GM12878 (cell line): ENCODE data around the gene YIPF6. TPM values are rescaled to one million over a fixed set of nuclear protein-coding genes. Genes with fewer than 3 reads are reported as not detected.

Source experiments
- ATAC-seq: fragments of 200-7000 bp; cut with Tn5 transposase; 3 replicates; pipeline ENCODE4 v1.9.1; 2020; ENCODE audit warnings: mild to moderate bottlenecking, moderate library complexity
- BruUV-seq: library from RNA; stranded (reverse); fragments of 400-500 nt; replicated peaks from 2 replicates; lab custom pipeline; 2021; lab: Mats Ljungman, UMichigan
- CTCF ChIA-PET: fragments of 300-600 bp; sonication (Branson Sonifier 250); formaldehyde crosslinking; extraction: SDS; loops from one replicate; lab custom pipeline; 2021; ENCODE audit warnings: inconsistent platforms; lab: Yijun Ruan, JAX
- POLR2A ChIA-PET: fragments of 350-600 bp; formaldehyde crosslinking; extraction: SDS; loops from one replicate; lab custom pipeline; 2021; ENCODE audit warnings: inconsistent platforms; lab: Charles Lee
- RAD21 ChIA-PET: fragments of 300-600 bp; sonication (Branson Sonifier 250); formaldehyde crosslinking; loops from one replicate; lab custom pipeline; 2023; ENCODE audit warnings: antibody characterized with exemption; ENCODE audit not compliant: unreplicated experiment; lab: Charles Lee
- SMC1A ChIA-PET: fragments of 300-600 bp; sonication (Branson Sonifier 250); formaldehyde crosslinking; loops from one replicate; lab custom pipeline; 2023; ENCODE audit not compliant: unreplicated experiment, uncharacterized antibody; lab: Charles Lee
- DNase-seq: peaks from one replicate; pipeline ENCODE4 v3.0.0-alpha.2; 2011; ENCODE audit warnings: low read depth, low spot score
- FAIRE-seq: peaks from 3 replicates; lab custom pipeline; 2011; peaks lifted over from hg19 to GRCh38; lab: Jason Lieb, UNC
- H2AFZ ChIP-seq: 2 replicates; pipeline ENCODE4 v1.6.0; 2011; ENCODE audit warnings: low read depth, low read length, control low read depth; ENCODE audit not compliant: control insufficient read depth
- H3K27ac ChIP-seq: 2 replicates; pipeline ENCODE4 v1.5.1; 2011; ENCODE audit warnings: control low read depth; ENCODE audit not compliant: control insufficient read depth, insufficient read depth
- H3K27me3 ChIP-seq, 2 experiments: replicated peaks in 1 of 2; 2 replicates each; pipeline versions ENCODE4 v1.6.0 to v1.6.1; 2011; ENCODE audit warnings: low read length in 1 of 2; ENCODE audit not compliant: control insufficient read depth in 2 of 2, insufficient read depth in 2 of 2
- H3K36me3 ChIP-seq, 2 experiments: 2 replicates each; pipeline ENCODE4 v1.5.1; 2011; ENCODE audit warnings: low read length in 1 of 2; ENCODE audit not compliant: control insufficient read depth in 2 of 2, insufficient read depth in 2 of 2
- H3K4me1 ChIP-seq: 2 replicates; pipeline ENCODE4 v1.6.1; 2011; ENCODE audit warnings: mild to moderate bottlenecking, low read length, moderate library complexity, mixed read lengths; ENCODE audit not compliant: control insufficient read depth, insufficient read depth
- H3K4me2 ChIP-seq: 2 replicates; pipeline ENCODE4 v1.6.0; 2011; ENCODE audit warnings: control low read depth; ENCODE audit not compliant: control insufficient read depth, insufficient read depth
- H3K4me3 ChIP-seq: fragments of 200-600 bp; sonication (generic); 2 replicates; pipeline ENCODE4 v1.5.1; 2016
- H3K79me2 ChIP-seq: 2 replicates; pipeline ENCODE4 v1.6.0; 2011; ENCODE audit warnings: low read length; ENCODE audit not compliant: control insufficient read depth, insufficient read depth
- H3K9ac ChIP-seq: 2 replicates; pipeline ENCODE4 v1.8.0; 2011; ENCODE audit warnings: low read length, control low read depth, mixed read lengths; ENCODE audit not compliant: control insufficient read depth, insufficient read depth
- H3K9me3 ChIP-seq: replicated peaks from 3 replicates; pipeline ENCODE4 v1.5.1; 2011; ENCODE audit warnings: mild to moderate bottlenecking, low read length; ENCODE audit not compliant: control insufficient read depth, insufficient read depth
- H4K20me1 ChIP-seq: 2 replicates; pipeline ENCODE4 v1.6.0; 2011; ENCODE audit not compliant: control insufficient read depth, insufficient read depth
- CBX5 ChIP-seq: sonication (generic); IDR thresholded peaks from 2 replicates; pipeline ENCODE4 v1.6.1; 2016; ENCODE audit warnings: low read depth, moderate library complexity, mild to moderate bottlenecking, inconsistent platforms
- CHD1 ChIP-seq: IDR thresholded peaks from 2 replicates; pipeline ENCODE4 v1.6.1; 2012; ENCODE audit warnings: low read depth, low read length, improper control_type of control experiment
- EP300 ChIP-seq, 2 experiments: fragments of 150-350 bp in 1 of 2; IDR thresholded peaks; 2 replicates each; pipeline ENCODE4 v1.6.1; 2011 to 2012; ENCODE audit warnings: low read depth in 2 of 2, low read length in 2 of 2, borderline replicate concordance in 1 of 2, improper control_type of control experiment in 1 of 2, inconsistent platforms in 1 of 2; ENCODE audit not compliant: control insufficient read depth in 1 of 2
- IRF5 ChIP-seq: fragments of 450-650 bp; IDR thresholded peaks from 2 replicates; pipeline ENCODE4 v1.6.1; 2017; ENCODE audit warnings: borderline replicate concordance
- NFIC ChIP-seq: IDR thresholded peaks from 2 replicates; pipeline ENCODE4 v1.6.1; 2012; ENCODE audit warnings: low read depth, mild to moderate bottlenecking, inconsistent platforms, low read length, moderate library complexity
- ZNF687 ChIP-seq: fragments of 450-650 bp; IDR thresholded peaks from 2 replicates; pipeline ENCODE4 v1.6.1; 2017; ENCODE audit warnings: mild to moderate bottlenecking, moderate library complexity
- WGBS: methylation state at CpG from one replicate; pipeline ENCODE4 v1.1.6; 2016; ENCODE audit warnings: low lambda C conversion rate; ENCODE audit not compliant: insufficient replicate concordance, insufficient coverage; ENCODE audit errors: missing lambda C conversion rate; 5-methylcytosine and 5-hydroxymethylcytosine counted together
- in situ Hi-C: fragments of 300-500 bp; cut with MboI; formaldehyde crosslinking; loops from 9 replicates; pipeline ENCODE4 v1.14.3; 2018; ENCODE audit warnings: mixed read lengths
- intact Hi-C: fragments of 100-400 bp; cut with micrococcal nuclease; formaldehyde crosslinking; loops from one replicate; pipeline ENCODE4 v1.14.2; 2022; ENCODE audit not compliant: unreplicated experiment
- polyA plus RNA-seq, 11 experiments: library from polyadenylated mRNA; depleted of rRNA in 4 of 11; unstranded in 6 of 11; stranded (reverse) in 5 of 11; fragments of >200 nt; fragmentation: Nextera tagmentation in 4 of 11; fragmentation: Illumina TruSeq in 1 of 11; extraction: Ambion mirVana in 4 of 11; extraction: Trizol in 1 of 11; gene quantifications; 1 replicate in 1 of 11; 2 replicates in 10 of 11; pipeline versions ENCODE4 v1.2.1 to v1.2.3, GENCODE V29; 2011 to 2016; ENCODE audit warnings: inconsistent platforms in 2 of 11, missing spikeins in 2 of 11, low read depth in 1 of 11
- total RNA-seq, 4 experiments: library from RNA; depleted of rRNA in 3 of 4; stranded (reverse); fragments of >200 nt in 3 of 4; fragmentation: Illumina TruSeq in 1 of 4; extraction: Trizol in 1 of 4; gene quantifications; 2 replicates each; pipeline versions ENCODE4 v1.2.1 to v1.2.3, GENCODE V29; 2013 to 2021

The YIPF6 gene
- total and polyA plus RNA-seq, 10 of the 15 experiments (the other 5 are each of a cell fraction or from before 2014, with no cell fraction given): 5.9 to 23.1 (median 12.2) TPM

DNA sequence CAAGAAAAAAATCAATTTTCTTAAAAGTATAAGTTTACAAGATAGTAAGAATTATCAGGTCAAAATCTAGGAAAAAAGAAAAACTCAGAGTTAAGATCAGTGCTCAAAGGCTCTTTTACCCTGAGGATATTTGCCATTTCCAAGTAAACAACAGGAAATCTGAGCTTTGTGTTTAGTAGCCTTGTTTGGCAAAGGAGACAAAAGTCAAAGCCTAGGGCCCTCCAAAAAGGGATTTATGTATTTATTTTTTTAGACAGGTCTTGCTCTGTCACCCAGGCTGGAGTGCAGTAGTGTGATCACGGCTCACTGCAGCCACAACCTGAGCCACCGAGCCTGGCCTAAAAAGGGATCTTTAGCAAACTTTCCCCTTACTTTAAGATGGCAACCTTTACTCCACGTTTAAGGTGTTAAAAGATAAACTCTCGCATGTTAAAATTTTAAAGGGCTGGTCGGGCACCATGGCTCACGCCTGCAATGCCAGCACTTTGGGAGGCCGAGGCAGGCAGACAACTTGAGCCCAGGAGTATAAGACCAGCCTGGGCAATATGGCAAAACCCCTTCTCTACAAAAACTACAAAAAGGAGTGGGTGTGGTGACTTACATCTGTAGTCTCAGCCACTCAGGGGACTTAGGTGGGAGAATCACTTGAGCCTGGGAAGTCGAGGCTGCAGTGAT, 44.2 kb upstream of the YIPF6 start:
- Histone ChIP-seq H3K9ac (no peak overlapping the region), H3K79me2 (no peaks in the 10 kb centered on the region), H3K4me2 (no peak overlapping the region), H3K4me3 (no peak overlapping the region), H3K9me3 (no peaks in the 10 kb centered on the region), H3K27ac (no peak overlapping the region), H3K27me3 (no peaks in the 10 kb centered on the region), H3K36me3 (no peaks in the 10 kb centered on the region), H4K20me1 (no peaks in the 10 kb centered on the region), H2AFZ (no peak overlapping the region), H3K4me1 (no peaks in the 10 kb centered on the region)
- no peak for ATAC-seq
- TF ChIP-seq IRF5 (no peak), NFIC (no peak), CBX5 (no peak), CHD1 (no peak), EP300 (IDR thresholded peaks at IDR 0.05; ENCODE audit: borderline replicate concordance in 1 of 2, control insufficient read depth in 1 of 2, low read depth in 2 of 2, low read length in 2 of 2) (no peak), ZNF687 (no peak)
- FAIRE-seq: no peak
- ChIA-PET RAD21 (no interaction called here), CTCF (no interaction called here), SMC1A (no interaction called here), POLR2A (no interaction called here)
- DNase-seq: no peak
- intact Hi-C loops (no loop called here), in situ Hi-C loops (no loop called here)
- BruUV-seq: no TSS peak
- WGBS: 8% methylated on average over 8 of the region's 8 CpGs
